NCI-H1930 (cell line): ENCODE data around the gene TMEM89.

Source experiments
- DNase-seq, 2 experiments: peaks; one replicate each; lab custom pipeline; 2025; lab: John Stamatoyannopoulos, UW

Gene TMEM89

GRCh38 chr3:48621461-48621869 lies at the start of gene TMEM89:
TMEM89 (minus strand) TSS chr3:48621769; CDS start chr3:48621756, 13 bp downstream.
- DNase-seq, result no peak

GRCh38 chr3:48664929-48665328 lies 43.4 kb upstream of the TMEM89 start:
- no peak for DNase-seq

- no peak for DNase-seq
These were observed 42.7 kb upstream of the TMEM89 start for GRCh38 chr3:48664313-48664644.

- DNase-seq, result peak; percentile 88 to 92
These were observed 42.1 kb upstream of the TMEM89 start for GRCh38 chr3:48663489-48664312.

- peak; percentile 61 to 79 for DNase-seq
These were observed 41.4 kb upstream of the TMEM89 start, which contains the start of gene CELSR3 for GRCh38 chr3:48662753-48663488. CELSR3 (minus strand) TSS chr3:48662886; CDS start chr3:48662634, 252 bp downstream.

GRCh38 chr3:48662145-48662752 lies 40.7 kb upstream of the TMEM89 start:
- DNase-seq, result no peak

- DNase-seq, result no peak
These were observed 40.1 kb upstream of the TMEM89 start for GRCh38 chr3:48661501-48662144.

- DNase-seq, result no peak
These were observed 39.3 kb upstream of the TMEM89 start for GRCh38 chr3:48660800-48661400.

- no peak for DNase-seq
These were observed 35.3 kb upstream of the TMEM89 start for GRCh38 chr3:48656841-48657281.

- DNase-seq, result no peak
These were observed 34.7 kb upstream of the TMEM89 start for GRCh38 chr3:48656061-48656840.

GRCh38 chr3:48655606-48656005 lies 34.0 kb upstream of the TMEM89 start:
- no peak for DNase-seq

- DNase-seq, result no peak
These were observed 33.5 kb upstream of the TMEM89 start for GRCh38 chr3:48655063-48655462.

GRCh38 chr3:48652923-48653715 lies 31.6 kb upstream of the TMEM89 start:
- no peak for DNase-seq

GRCh38 chr3:48651771-48652170 lies 30.2 kb upstream of the TMEM89 start:
- no peak for DNase-seq

GRCh38 chr3:48650723-48651122 lies 29.2 kb upstream of the TMEM89 start:
- DNase-seq, result no peak

- no peak for DNase-seq
These were observed 26.8 kb upstream of the TMEM89 start for GRCh38 chr3:48648188-48648850.

- no peak for DNase-seq
These were observed 26.1 kb upstream of the TMEM89 start for GRCh38 chr3:48647714-48648113.

- no peak for DNase-seq
These were observed 23.6 kb upstream of the TMEM89 start for GRCh38 chr3:48644898-48645760.

GRCh38 chr3:48642605-48643004 lies 21.0 kb upstream of the TMEM89 start:
- DNase-seq, result no peak
